ENCODE results near the gene FTCDNL1.

DNA sequence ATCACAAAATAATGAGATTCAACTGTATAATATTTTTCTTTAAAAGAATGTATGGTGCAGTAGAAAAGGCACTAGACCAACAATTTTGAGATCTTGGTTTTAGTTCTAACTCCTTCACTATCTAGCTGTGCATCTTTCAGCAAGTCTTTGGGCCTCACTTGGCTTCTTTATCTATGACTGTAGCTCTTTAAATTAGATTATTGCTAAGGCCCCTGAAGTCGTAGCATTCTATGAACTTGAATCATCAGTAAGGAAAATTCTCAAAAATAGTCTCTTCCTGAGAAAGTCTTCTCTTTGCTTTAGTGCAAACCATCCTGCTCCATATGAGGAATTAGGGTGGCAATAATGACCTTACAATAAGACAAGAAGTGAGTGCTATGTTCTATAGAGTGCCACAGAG lies 140.4 kb downstream of the FTCDNL1 start:
- TF ChIP-seq POLR2A (IDR thresholded peaks at IDR 0.05; ENCODE audit: low read depth, low read length) (no peak), POLR2AphosphoS5 (IDR thresholded peaks at IDR 0.05; ENCODE audit: low read depth, low read length) (no peak), TAF1 (IDR thresholded peaks at IDR 0.05; ENCODE audit: low read depth, low read length) (no peak), POU2F2 (IDR thresholded peaks at IDR 0.05; ENCODE audit: low read depth, low read length) (no peak), SPI1 (IDR thresholded peaks at IDR 0.05; ENCODE audit: low read depth, low read length) (no peak)
